GM18505 (cell line): ENCODE results near the gene RPL13.
"Not testable (repeated sequence)": the region's sequence is repeated elsewhere in the genome, so short reads cannot be mapped to it uniquely, and the experiment has no call there.

ENCODE experiments used
- ATAC-seq: cut with Tn5 transposase; IDR thresholded peaks from one replicate; pipeline ENCODE4 v1.9.1; 2021; ENCODE audit not compliant: unreplicated experiment
- POLR2A ChIP-seq: IDR thresholded peaks from 4 replicates; pipeline ENCODE4 v1.6.1; 2011; ENCODE audit warnings: borderline replicate concordance; ENCODE audit not compliant: insufficient read depth, insufficient read length; ENCODE audit errors: extremely low read depth

Gene RPL13

DNA sequence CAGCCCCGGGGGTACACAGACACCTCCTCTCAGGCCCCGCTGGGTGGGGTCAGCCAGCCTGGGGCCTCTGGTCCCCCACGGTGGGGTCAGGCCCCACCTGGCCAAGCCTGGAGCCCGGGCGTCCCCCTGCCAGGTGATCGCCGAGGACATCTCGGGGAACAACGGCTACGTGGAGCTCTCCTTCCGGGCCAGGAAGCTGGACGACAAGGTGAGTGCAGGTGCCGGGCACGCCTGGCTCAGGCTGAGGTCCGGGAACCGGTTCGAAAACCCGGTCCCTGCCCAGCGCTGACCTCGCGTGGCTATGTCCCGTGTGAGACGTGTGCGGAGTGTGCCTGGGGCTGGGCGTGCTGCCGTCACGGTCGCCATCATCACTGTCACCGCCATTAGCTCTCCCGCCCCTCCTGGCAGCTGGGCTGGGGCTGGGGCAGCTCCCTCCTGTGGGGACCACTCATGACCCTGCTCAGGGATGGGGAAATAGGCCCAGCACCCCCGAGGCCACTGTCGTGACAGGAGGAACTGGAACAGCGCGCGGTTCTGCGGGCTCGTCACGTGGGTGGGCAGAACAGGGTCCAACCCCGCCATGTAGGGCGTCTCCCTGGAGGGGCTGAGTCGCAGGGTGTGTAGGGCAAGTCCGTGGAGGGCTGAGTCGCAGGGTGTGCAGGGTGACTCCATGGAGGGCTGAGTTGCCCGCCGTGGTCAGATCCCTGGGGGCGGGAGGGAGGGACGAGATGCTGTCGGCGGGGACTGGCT is 23.6 kb downstream of the RPL13 start:
- no peak for ATAC-seq
- TF ChIP-seq POLR2A, result no peak

DNA sequence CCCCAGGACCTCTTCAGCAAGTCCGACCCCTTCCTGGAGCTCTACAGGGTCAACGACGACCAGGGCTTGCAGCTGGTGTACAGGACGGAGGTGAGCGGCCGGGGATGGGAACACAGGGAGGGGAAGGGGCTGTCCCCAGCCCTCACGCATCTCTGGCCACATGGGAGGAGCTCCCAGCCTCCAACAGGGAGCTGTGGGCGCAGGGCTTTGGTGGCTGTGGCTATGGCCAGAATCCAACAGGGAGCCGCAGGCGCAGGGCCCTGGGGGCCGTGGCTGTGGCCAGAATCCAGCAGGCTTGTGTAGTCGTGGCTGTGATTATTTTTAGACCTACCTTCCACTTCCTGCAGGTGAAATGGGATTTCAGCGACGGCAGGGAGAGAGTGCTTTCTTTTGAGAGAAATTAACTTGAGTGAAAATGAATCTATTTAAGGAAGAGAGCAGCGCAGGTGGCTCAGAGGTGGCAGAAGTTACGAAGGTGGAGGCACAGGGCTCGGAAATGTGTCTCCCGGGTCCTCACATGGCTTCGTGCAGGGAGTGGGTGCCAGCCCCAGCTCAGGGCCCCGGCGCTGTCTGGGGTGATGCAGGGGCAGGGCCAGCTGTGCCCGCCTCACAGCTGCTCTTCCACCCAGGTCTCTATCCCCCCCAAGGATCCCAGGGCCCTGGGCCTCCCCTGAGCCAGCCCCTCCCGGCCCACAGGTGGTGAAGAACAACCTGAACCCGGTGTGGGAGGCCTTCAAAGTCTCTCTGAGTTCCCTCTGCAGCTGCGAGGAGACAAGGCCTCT is 24.5 kb downstream of the RPL13 start:
- ATAC-seq, result no peak
- no peak for TF ChIP-seq POLR2A

DNA sequence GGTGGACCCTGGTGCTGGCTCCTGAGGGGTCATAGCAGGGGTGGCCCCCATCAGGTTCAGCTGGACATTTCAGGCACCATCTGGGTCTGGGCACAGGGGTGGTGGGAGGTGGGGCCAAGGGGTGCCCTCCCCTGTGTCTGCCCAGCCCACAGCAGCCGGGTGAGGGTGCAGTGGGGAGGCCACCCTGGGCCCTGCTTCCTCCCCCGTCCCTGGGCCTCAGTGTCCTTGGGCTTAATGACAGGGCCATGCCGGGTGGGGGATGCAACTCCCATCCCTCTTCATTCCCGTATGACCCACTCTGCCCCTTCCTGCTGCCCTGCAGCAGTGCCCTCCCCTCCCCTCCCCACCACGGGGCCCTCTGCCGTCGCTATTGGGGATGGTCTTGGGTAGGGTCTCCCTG is 25.7 kb downstream of the RPL13 start:
- no peak for ATAC-seq
- no peak for TF ChIP-seq POLR2A

DNA sequence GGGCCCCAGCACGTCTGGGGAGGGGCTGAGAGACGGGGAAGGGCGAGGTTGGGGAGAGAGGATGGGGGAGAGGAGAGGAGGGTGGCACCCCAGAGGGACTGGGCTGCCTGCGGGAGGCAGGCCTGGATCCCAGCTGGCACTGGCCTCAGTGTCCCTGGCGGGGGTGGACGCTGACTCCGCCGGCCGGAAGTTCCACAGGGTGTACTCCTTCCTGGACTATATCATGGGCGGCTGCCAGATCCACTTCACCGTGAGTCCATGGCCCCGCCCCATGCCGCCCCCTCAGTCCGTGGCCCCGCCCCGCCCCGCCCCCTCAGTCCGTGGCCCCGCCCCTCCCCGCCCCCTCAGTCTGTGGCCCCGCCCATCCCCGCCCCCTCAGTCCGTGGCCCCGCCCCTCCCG is 26.4 kb downstream of the RPL13 start:
- no peak for ATAC-seq
- no peak for TF ChIP-seq POLR2A

DNA sequence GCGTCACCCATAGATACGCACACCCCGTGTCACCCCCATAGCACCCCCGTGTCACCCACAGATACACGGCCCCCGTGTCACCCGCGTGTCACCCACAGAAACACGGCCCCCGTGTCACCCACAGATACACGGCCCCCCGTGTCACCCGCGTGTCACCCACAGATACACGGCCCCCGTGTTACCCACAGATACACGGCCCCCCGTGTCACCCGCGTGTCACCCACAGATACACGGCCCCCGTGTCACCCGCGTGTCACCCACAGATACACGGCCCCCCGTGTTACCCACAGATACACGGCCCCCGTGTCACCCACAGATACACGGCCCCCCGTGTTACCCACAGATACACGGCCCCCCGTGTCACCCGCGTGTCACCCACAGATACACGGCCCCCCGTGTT is 27.2 kb downstream of the RPL13 start:
- ATAC-seq, result not testable (repeated sequence)

DNA sequence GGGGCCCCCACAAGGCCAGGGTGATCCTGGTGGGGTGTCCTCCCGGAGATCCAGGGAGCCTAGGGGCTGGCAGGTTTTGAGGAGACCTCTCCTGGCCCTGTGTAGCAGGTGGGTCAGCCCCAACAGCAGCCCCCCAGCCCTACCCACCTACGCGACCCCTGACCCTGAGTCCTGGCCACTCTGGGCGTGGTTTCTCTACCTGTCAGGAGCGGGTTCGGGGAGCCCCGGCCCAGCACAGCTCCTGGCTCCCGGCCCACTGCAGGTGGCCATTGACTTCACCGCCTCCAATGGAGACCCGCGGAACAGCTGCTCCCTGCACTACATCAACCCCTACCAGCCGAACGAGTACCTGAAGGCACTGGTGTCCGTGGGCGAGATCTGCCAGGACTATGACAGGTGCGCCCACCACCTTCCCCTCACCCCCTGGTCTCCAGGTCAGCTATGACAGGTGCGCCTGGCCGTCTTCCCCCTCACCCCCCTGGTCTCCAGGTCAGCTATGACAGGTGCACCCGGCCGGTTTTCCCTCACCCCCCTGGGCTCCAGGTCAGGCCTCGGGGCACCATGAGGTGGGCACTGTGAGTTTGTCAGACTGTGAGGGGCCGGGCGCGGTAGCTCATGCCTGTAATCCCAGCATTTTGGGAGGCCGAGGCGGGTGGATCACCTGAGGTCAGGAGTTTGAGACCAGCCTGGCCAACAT is 28.1 kb downstream of the RPL13 start:
- no peak for ATAC-seq

DNA sequence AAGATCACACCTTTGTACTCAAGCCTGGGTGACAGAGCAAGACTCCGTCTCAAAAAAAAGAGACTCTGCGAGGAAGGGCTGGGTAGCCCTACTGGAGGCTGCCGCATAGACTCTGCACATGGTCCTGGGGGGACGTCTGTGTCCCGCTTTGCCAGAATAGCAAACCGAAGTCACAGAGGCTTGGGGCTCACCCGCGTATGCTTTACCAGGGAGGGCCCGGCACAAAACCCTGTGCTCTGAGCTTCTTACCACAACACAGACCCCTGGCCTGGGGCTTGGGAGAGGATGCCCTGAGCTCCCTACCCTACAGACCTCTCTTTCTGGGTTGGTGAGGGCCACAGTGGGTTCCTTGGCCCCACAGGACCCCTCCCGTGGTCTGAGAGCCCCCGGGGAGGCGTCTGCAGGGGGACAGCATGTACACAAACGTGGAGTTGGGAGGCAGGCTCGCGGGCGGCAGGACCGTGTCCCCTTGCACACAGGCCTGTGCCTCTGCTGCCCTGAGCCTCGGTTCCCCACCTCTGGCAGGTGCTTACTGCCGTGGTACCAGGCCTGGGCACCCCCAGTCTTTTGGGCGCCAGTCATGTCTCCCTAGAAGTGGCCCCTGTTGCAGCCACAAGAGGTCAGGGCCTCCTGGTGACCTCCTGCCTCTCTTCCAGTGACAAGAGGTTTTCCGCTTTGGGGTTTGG is 28.9 kb downstream of the RPL13 start:
- ATAC-seq, result no peak
- TF ChIP-seq POLR2A, result no peak

More for the DNA sequence above, 28.1 kb downstream of the RPL13 start:
- no peak for TF ChIP-seq POLR2A

DNA sequence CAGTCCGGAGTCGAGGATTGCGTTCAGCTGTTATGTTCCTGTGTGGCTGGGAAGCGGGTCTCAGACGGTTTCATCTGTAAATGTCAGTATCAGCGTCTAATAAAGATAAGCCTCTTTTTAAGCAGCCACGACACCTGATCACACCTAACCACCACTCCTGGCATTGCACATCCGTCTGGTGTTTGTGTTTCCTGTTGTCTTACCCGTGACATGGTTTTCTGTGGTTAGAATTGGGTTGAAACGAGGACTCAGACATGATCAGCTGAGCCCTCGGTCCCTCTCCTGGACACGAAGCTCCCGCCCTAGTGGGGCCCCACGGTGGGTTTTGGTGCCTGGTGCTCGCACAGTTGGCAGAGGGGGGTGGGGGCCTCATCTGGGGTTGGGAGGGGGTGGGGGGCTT is 33.4 kb downstream of the RPL13 start:
- no peak for TF ChIP-seq POLR2A
- ATAC-seq, result no peak

DNA sequence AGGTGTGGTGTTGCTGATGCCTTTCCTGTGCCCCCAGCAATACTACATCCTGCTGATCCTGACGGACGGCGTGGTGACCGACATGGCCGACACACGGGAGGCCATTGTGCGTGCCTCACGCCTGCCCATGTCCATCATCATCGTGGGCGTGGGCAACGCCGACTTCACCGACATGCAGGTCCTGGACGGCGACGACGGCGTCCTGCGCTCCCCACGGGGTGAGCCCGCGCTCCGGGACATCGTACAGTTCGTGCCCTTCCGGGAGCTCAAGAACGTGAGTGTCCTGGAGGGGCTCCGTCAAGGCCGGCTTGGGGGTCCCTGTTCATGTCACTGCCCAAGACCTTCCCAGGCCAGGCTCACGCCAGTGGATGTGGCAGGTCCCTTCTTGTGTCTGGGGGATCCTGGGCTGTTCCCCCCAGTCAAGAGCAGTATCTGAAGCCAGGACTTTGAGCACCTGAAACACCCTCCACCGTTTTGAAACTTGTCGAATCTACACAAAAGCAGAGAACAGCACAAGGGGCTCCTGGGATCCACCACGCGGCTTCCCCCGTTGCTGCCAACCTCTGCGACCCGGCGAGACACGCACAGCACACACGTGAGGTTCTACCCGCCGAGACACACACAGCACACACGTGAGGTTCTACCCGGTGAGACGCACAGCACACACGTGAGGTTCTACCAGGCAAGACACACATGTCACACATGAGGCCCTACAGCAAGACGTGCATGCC is 35.0 kb downstream of the RPL13 start:
- no peak for ATAC-seq
- no peak for TF ChIP-seq POLR2A

DNA sequence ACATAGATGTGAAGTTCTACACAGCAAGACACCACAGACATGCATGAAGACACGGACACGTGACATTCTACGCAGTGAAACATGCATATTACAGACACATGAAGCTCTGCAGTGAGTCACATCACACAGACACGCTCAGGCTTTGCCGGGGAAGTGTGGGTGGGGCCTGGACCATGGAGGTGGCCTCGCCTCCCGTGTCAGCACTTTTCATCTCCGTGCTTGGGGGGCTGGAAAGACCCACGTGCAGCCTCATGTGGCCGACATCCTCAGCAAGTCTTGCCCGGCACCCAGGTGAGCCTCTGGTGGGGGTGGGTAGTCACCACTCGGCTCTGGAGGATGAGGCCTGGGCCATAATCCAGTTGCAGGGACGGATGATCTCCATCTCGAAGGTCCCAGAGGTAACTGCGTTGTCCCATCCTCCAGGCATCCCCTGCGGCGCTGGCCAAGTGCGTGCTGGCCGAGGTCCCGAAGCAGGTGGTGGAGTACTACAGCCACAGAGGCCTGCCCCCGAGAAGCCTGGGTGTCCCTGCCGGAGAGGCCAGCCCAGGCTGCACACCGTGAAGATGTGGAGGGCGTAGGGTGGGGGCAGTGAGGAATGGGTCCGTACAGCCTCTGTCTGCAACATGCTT is 35.7 kb downstream of the RPL13 start:
- TF ChIP-seq POLR2A, result no peak

DNA sequence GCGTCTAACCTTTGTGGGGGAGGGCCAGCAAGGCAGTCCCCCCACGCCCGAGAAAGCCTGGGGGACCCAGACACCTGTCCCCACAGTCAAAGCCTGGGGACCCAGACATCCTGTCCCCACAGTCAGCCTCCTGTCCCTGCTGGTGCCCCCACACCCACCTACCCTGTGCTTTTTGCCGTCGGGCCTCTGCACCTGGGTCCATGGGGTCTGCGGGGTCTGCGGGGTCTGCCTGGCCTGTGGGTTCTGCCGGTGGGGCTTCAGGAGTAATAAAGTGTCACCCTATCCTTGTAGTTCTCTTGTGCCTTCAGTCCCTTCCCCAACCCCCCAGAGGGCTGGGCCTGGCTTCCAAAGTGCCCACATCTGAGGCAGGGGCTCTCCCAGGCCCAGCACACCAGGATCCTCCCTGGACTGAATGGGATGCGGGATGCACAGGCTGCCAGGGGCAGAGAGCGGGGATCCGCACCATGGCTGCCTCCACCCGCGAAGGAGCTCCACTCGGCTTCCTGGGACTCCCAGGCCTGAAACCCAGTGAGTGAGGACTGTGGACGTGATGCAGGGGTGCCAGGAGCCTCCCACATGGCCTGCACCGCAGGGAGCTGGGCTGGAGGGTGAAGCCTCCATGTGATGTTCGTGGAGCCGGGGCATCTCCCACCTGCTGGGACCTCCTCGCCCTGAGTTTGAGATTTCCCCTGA is 36.6 kb downstream of the RPL13 start:
- no peak for ATAC-seq

More for the DNA sequence above, 35.7 kb downstream of the RPL13 start:
- no peak for ATAC-seq

DNA sequence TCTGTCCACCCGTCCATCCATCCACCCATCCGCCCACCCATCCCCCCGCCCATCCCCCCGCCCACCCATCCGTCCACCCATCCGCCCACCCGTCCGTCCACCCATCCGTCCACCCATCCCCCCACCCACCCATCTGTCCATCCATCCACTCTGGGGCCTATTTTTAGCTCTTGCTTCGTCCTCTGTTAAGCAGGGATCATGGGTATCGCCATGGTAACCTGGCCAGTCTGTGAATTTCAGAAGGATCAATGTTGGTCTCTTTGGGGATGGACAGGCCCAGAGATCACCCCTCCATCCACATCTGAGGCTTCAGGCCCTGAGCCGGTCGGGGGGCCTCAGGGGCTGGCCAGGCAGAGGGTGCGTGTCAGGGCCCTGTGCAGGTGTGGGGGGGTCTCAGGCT is 37.7 kb downstream of the RPL13 start:
- no peak for ATAC-seq
- TF ChIP-seq POLR2A, result no peak

More for the DNA sequence above, 36.6 kb downstream of the RPL13 start:
- TF ChIP-seq POLR2A, result no peak
